ENCODE results near the gene CLEC7A. TPM values are rescaled to one million over a fixed set of nuclear protein-coding genes. Genes with fewer than 3 reads are reported as not detected.

The CLEC7A gene
- total RNA-seq, 2 donors from 2014 or later: 0.26 TPM; not detected in 1

GRCh38 chr12:10121278-10121677 lies 8.7 kb downstream of the CLEC7A start:
- Mint-ChIP-seq H3K4me1 (no peaks in the 10 kb centered on the region), H3K9me3 (no peaks in the 10 kb centered on the region), H3K27me3 (no peaks in the 10 kb centered on the region), H3K4me3 (no peak overlapping the region), H3K27ac (no peak overlapping the region), H3K36me3 (ENCODE audit: low read depth) (no peaks in the 10 kb centered on the region)
- ATAC-seq (replicated peaks): no peak

- no peak overlapping the region for H3K27ac Mint-ChIP-seq
- no peak overlapping the region for H3K4me3 Mint-ChIP-seq
- H3K27me3 Mint-ChIP-seq: no peaks in the 10 kb centered on the region
- no peaks in the 10 kb centered on the region for H3K9me3 Mint-ChIP-seq
- ATAC-seq (replicated peaks): no peak
- no peaks in the 10 kb centered on the region for H3K4me1 Mint-ChIP-seq
- H3K36me3 Mint-ChIP-seq (ENCODE audit: low read depth): no peaks in the 10 kb centered on the region
These were observed 10.9 kb downstream of the CLEC7A start for GRCh38 chr12:10119066-10119465.

DNA sequence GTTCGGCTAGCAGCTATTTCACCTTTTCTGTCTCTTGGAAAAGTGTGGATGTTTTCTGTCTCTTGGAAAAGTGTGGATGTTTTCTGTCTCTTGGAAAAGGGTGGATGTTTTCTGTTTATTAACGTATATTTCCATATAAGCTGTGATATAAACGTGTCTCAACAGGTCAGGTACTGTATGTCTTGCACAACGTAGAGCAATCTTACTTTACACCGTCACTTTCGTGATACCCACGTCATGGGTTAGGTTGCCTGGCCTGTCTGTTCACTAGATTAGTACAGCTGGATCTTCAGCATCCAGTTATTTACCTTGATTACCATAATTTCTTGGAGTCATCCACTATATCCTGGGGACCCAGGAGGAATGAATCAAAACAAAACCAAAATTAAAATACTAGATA lies 14.1 kb downstream of the CLEC7A start:
- no peak overlapping the region for H3K4me3 Mint-ChIP-seq
- H3K27ac Mint-ChIP-seq: no peak overlapping the region
- no peaks in the 10 kb centered on the region for H3K4me1 Mint-ChIP-seq
- no peaks in the 10 kb centered on the region for H3K27me3 Mint-ChIP-seq
- no peak for ATAC-seq (replicated peaks)
- no peaks in the 10 kb centered on the region for H3K9me3 Mint-ChIP-seq
- H3K36me3 Mint-ChIP-seq (ENCODE audit: low read depth): no peaks in the 10 kb centered on the region

DNA sequence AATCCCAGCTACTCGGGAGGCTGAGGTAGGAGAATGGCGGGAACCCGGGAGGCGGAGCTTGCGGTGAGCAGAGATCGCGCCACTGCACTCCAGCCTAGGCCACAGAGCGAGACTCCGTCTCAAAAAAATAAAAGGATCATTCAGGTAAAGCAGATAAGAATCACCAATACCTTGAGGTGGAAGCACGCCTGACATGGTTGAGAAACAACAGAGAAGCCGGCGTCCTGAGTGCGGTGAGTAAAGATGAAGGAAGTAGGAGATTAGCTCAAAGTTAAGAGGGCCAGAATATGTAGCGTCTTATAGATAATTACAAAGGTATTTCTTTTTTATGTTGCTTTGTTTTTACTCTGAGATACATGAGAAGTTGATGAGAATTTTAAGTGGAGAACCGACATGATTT lies 14.7 kb downstream of the CLEC7A start:
- no peak overlapping the region for H3K27ac Mint-ChIP-seq
- no peak overlapping the region for H3K4me3 Mint-ChIP-seq
- H3K36me3 Mint-ChIP-seq (ENCODE audit: low read depth): no peaks in the 10 kb centered on the region
- no peak for ATAC-seq (replicated peaks)
- H3K4me1 Mint-ChIP-seq: no peaks in the 10 kb centered on the region
- H3K27me3 Mint-ChIP-seq: no peaks in the 10 kb centered on the region
- H3K9me3 Mint-ChIP-seq: no peaks in the 10 kb centered on the region

DNA sequence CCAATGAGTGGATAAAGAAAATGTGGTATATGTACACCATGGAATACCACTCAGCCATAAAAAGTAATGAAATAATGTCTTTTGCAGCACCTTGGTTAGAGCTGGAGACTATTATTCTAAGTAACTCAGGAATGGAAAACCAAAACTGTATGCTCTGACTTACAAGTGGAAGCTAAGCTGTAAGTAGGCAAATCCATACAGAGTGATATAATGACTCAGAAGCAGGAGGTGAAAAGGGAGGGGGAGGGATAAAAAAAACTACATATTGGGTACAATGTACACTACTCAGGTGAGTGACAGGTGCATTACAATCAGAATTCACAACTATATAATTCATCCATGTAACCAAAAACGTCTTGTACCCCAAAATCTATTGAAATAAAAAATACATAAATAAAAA lies 16.1 kb downstream of the CLEC7A start:
- Mint-ChIP-seq H3K27ac (no peak overlapping the region), H3K4me3 (no peak overlapping the region), H3K36me3 (ENCODE audit: low read depth) (no peaks in the 10 kb centered on the region), H3K4me1 (no peaks in the 10 kb centered on the region), H3K27me3 (no peaks in the 10 kb centered on the region), H3K9me3 (no peaks in the 10 kb centered on the region)
- no peak for ATAC-seq (replicated peaks)

DNA sequence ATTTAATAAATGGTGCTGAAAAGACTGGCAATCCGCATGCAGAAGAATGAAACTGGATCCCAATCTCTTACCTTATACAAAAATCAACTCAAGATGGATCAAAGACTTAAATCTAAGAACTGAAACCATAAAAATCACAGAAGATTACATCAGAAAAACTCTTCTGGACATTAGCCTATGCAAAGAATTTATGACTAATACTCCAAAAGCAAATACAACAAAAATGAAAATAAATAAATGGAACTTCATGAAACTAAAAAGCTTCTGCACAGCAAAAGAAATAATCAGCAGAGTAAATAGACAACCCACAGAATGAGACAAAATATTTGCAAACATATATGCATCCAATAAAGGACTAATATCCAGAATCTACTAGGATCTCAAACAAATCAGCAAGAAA lies 16.9 kb downstream of the CLEC7A start:
- no peak overlapping the region for H3K27ac Mint-ChIP-seq
- no peaks in the 10 kb centered on the region for H3K27me3 Mint-ChIP-seq
- H3K4me1 Mint-ChIP-seq: no peaks in the 10 kb centered on the region
- no peak for ATAC-seq (replicated peaks)
- no peak overlapping the region for H3K4me3 Mint-ChIP-seq
- no peaks in the 10 kb centered on the region for H3K36me3 Mint-ChIP-seq (ENCODE audit: low read depth)
- H3K9me3 Mint-ChIP-seq: no peaks in the 10 kb centered on the region

GRCh38 chr12:10111451-10111850 lies 18.5 kb downstream of the CLEC7A start:
- H3K9me3 Mint-ChIP-seq: no peaks in the 10 kb centered on the region
- no peaks in the 10 kb centered on the region for H3K27me3 Mint-ChIP-seq
- ATAC-seq (replicated peaks): no peak
- H3K36me3 Mint-ChIP-seq (ENCODE audit: low read depth): no peaks in the 10 kb centered on the region
- no peak overlapping the region for H3K4me3 Mint-ChIP-seq
- no peaks in the 10 kb centered on the region for H3K4me1 Mint-ChIP-seq
- no peak overlapping the region for H3K27ac Mint-ChIP-seq

DNA sequence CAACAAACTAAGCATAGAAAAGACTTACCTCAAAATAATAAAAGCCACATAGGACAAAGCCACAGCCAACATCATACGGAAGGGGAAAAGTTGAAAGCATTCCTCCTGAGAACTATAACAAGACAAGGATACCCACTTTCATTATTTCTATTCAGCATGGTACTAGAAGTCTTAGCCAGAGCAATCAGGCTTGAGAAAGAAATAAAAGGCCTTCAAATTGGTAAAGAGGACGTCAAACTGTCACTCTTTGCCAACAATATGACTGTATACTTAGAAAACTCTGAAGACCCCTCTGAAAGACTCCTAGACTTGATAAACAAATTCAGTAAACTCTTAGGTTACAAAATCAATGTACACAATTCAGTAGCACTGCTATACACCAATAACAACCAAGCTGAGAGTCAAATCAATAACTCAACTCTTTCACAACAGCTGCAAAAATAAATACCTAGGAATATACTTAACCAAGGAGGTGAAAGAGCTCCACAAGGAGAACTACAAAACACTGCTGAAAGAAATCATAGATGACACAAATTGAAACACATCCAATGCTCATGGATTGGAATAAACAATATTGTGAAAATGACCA lies 19.6 kb downstream of the CLEC7A start:
- no peak for ATAC-seq (replicated peaks)
- Mint-ChIP-seq H3K9me3 (no peaks in the 10 kb centered on the region), H3K27me3 (no peaks in the 10 kb centered on the region), H3K27ac (no peak overlapping the region), H3K4me3 (no peak overlapping the region), H3K4me1 (no peaks in the 10 kb centered on the region), H3K36me3 (ENCODE audit: low read depth) (no peaks in the 10 kb centered on the region)

- Mint-ChIP-seq H3K27me3 (peaks cover 13% of the 10 kb centered on the region), H3K27ac (no peak overlapping the region), H3K9me3 (peaks cover 7% of the 10 kb centered on the region), H3K36me3 (ENCODE audit: low read depth) (no peaks in the 10 kb centered on the region), H3K4me1 (no peaks in the 10 kb centered on the region), H3K4me3 (no peak overlapping the region)
- ATAC-seq (replicated peaks): no peak
These were observed 27.7 kb downstream of the CLEC7A start for GRCh38 chr12:10102322-10102721.

DNA sequence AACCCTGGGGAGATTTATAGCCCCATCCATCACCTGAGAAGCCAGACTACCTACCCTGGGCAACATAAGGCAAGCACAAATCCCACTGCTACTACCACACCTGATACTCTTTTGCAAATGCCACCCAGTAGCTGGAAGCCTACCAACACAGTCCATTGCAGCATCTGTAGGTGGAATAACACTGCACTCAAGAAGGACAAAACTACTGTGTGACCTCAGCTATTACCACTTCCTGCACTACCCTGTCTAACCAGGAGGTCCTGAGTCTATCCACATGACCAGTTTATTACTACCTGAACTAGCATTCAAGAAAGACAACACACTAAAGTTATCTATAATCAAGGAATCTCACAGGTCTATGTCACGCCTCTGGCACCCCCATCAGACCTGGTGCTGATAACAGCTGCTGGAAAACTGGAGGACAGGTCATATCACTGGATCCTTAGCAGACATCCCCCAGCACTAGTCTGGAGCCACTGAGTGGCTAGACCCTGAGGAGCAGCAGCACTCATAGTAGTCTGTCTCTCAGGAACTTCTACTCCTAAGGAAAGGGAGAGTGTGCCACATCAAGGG lies 28.3 kb downstream of the CLEC7A start:
- Mint-ChIP-seq H3K36me3 (ENCODE audit: low read depth) (no peaks in the 10 kb centered on the region), H3K27ac (no peak overlapping the region), H3K9me3 (peaks cover 7% of the 10 kb centered on the region), H3K27me3 (peaks cover 13% of the 10 kb centered on the region), H3K4me1 (no peaks in the 10 kb centered on the region), H3K4me3 (no peak overlapping the region)
- no peak for ATAC-seq (replicated peaks)

GRCh38 chr12:10101042-10101579 lies 28.9 kb downstream of the CLEC7A start:
- ATAC-seq (replicated peaks): no peak
- Mint-ChIP-seq H3K4me3 (no peak overlapping the region), H3K9me3 (peaks cover 7% of the 10 kb centered on the region), H3K36me3 (ENCODE audit: low read depth) (no peaks in the 10 kb centered on the region), H3K27ac (no peak overlapping the region), H3K4me1 (no peaks in the 10 kb centered on the region), H3K27me3 (peaks cover 13% of the 10 kb centered on the region)

GRCh38 chr12:10098791-10099190 lies 31.2 kb downstream of the CLEC7A start, which contains the start of gene CLEC1A:
TSS of gene CLEC1A (minus strand) at chr12:10098985. CDS start at chr12:10098922, 63 bp downstream.
- H3K36me3 Mint-ChIP-seq (ENCODE audit: low read depth): no peaks in the 10 kb centered on the region

DNA sequence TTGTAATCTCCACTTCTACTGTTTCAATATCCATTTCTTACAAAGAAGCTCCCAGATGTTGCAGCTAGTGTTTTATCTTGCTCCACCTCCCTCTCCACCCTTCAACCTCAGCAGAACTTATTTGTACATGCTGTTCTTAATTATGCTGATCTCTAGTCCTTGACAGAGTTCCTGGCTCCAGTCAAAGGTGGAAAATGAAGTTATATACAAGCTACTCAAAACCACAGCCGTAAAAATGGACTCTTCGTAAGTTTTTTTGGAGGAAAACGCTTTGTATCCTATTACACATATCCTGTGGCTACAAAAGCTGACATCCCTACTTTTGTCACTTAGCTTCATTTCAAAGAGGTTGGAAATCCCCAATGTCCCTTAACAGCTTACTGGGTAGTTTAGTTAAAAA lies 32.5 kb downstream of the CLEC7A start:
- H3K9me3 Mint-ChIP-seq: no peaks in the 10 kb centered on the region
- peaks cover 5% of the 10 kb centered on the region for H3K27me3 Mint-ChIP-seq

More at GRCh38 chr12:10098791-10099190, 31.2 kb downstream of the CLEC7A start, which contains the start of gene CLEC1A:
- no peak for ATAC-seq (replicated peaks)
- Mint-ChIP-seq H3K4me3 (no peak within 1 kb of the TSS), H3K4me1 (no peaks in the 10 kb centered on the region), H3K27ac (no peak within 1 kb of the TSS), H3K27me3 (peaks cover 11% of the 10 kb centered on the region), H3K9me3 (peaks cover 5% of the 10 kb centered on the region)

DNA sequence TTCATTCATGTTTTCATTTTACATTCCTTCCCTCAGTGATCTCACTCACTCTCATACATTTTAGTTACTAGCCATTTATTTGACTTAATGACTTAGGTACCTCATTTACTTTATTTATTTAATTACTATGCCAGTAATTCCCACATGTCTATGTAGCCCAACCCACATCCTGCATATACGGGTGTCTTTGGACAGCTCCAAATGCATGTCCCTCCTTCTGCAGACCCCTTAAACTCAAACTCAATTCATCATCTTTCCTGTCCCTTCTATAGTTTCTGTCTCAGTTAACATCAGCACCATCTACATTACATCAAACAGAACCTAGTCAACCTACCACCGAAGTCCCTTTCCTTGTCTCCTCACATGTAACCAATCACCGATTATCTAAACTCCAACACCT lies 34.0 kb downstream of the CLEC7A start:
- Mint-ChIP-seq H3K4me1 (no peaks in the 10 kb centered on the region), H3K9me3 (no peaks in the 10 kb centered on the region)
- ATAC-seq (replicated peaks): no peak

More for the DNA sequence above, 32.5 kb downstream of the CLEC7A start:
- no peak for ATAC-seq (replicated peaks)
- H3K36me3 Mint-ChIP-seq (ENCODE audit: low read depth): no peaks in the 10 kb centered on the region
- H3K4me1 Mint-ChIP-seq: no peaks in the 10 kb centered on the region
- H3K27ac Mint-ChIP-seq: no peak overlapping the region
- no peak overlapping the region for H3K4me3 Mint-ChIP-seq

DNA sequence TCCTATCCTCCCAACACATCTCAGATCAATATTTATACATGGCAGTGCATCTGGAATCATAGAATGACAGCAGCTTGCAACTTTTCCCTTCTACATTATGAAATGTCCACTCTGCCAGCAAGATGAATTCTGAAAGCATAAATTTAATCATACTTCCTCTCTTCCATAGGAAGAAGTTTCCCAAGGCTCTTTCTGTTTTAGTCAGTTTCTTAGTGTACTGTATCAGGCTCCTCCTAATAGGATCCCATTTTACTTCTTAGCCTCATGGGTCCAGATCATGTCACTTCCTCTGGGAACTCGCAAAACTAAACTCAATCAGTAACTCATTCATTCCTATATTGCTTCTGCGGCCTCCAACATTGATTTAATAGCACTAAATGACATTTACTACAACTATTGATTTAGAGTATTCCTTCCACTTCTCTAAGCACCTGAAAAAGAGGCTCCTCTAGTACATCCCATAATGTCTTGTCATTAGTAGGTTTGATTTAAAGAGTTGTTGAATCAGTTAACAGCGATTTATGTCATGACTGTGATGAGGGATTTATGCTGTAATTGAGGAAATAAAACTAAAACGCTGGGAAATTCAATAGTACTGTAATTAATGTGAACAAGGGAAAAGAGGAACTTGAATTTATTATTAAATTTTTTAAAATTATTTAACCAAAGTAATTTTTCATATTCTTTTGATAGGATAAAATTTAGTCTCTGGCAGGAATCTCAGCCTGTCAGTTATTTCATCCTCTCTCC lies 35.2 kb downstream of the CLEC7A start:
- no peaks in the 10 kb centered on the region for H3K9me3 Mint-ChIP-seq
- H3K27ac Mint-ChIP-seq: no peak overlapping the region
- H3K27me3 Mint-ChIP-seq: peaks cover 5% of the 10 kb centered on the region
- no peaks in the 10 kb centered on the region for H3K36me3 Mint-ChIP-seq (ENCODE audit: low read depth)
- no peaks in the 10 kb centered on the region for H3K4me1 Mint-ChIP-seq
- ATAC-seq (replicated peaks): no peak
- H3K4me3 Mint-ChIP-seq: no peak overlapping the region

More for the DNA sequence above, 34.0 kb downstream of the CLEC7A start:
- Mint-ChIP-seq H3K27me3 (peaks cover under 1% of the 10 kb centered on the region), H3K4me3 (no peak overlapping the region), H3K36me3 (ENCODE audit: low read depth) (no peaks in the 10 kb centered on the region), H3K27ac (no peak overlapping the region)
